ENCODE measurements around the gene C5orf63.

C5orf63 gene

DNA sequence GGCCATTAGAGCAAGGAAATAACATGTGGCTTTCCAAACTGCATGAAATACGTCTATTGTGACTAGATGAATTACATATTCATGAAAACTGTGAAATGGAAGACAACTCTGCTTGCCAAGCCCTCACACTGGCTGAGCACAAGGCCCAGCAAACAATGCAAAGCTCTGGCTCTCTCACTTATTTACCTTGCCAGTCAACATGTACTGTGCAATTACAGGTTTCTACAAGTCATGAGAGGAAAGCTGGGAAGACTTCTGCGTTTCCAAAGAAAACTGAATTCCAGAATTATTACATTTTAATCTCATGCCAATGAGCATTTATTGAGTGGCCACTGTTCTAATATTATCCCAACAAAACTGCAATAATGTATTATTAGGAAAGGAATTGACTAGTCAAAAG, 12.1 kb upstream of the C5orf63 start:
- no peaks in the 10 kb centered on the region for H4K20me1 ChIP-seq (ENCODE audit: control insufficient read depth, insufficient read depth, low read depth, low read length)
- no peaks in the 10 kb centered on the region for H3K27me3 ChIP-seq (ENCODE audit: control insufficient read depth, low read length)
- TF ChIP-seq EZH2phosphoT487 (IDR thresholded peaks at IDR 0.05; ENCODE audit: borderline replicate concordance, low read length) = no peak
- TF ChIP-seq, protein P1, sequence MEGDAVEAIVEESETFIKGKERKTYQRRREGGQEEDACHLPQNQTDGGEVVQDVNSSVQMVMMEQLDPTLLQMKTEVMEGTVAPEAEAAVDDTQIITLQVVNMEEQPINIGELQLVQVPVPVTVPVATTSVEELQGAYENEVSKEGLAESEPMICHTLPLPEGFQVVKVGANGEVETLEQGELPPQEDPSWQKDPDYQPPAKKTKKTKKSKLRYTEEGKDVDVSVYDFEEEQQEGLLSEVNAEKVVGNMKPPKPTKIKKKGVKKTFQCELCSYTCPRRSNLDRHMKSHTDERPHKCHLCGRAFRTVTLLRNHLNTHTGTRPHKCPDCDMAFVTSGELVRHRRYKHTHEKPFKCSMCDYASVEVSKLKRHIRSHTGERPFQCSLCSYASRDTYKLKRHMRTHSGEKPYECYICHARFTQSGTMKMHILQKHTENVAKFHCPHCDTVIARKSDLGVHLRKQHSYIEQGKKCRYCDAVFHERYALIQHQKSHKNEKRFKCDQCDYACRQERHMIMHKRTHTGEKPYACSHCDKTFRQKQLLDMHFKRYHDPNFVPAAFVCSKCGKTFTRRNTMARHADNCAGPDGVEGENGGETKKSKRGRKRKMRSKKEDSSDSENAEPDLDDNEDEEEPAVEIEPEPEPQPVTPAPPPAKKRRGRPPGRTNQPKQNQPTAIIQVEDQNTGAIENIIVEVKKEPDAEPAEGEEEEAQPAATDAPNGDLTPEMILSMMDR (IDR thresholded peaks at IDR 0.05; ENCODE audit: low read depth, low read length, poor library complexity, severe bottlenecking) = no peak
- H3K4me3 ChIP-seq (ENCODE audit: low read length) = no peak overlapping the region
- no peak overlapping the region for H3K4me2 ChIP-seq (ENCODE audit: low read length)
- no peaks in the 10 kb centered on the region for H3K36me3 ChIP-seq (ENCODE audit: control insufficient read depth, low read length)
- no peaks in the 10 kb centered on the region for H3K9me3 ChIP-seq (ENCODE audit: control insufficient read depth, insufficient read depth, low read length)
- no peaks in the 10 kb centered on the region for H3F3A ChIP-seq (ENCODE audit: control insufficient read depth, insufficient read depth)
- H3K27ac ChIP-seq (ENCODE audit: low read depth, low read length) = no peak overlapping the region
- no peaks in the 10 kb centered on the region for H3K79me2 ChIP-seq (ENCODE audit: control insufficient read depth, low read length)
- H3K4me1 ChIP-seq (ENCODE audit: control insufficient read depth, low read length) = peaks cover 10% of the 10 kb centered on the region
- no peaks in the 10 kb centered on the region for H3K9me2 ChIP-seq (replicated peaks; ENCODE audit: control insufficient read depth, low read length)

GRCh38 chr5:127084656-127085055, 11.4 kb upstream of the C5orf63 start:
- Histone ChIP-seq H3K36me3 (ENCODE audit: control insufficient read depth, low read length) (no peaks in the 10 kb centered on the region), H4K20me1 (ENCODE audit: control insufficient read depth, insufficient read depth, low read depth, low read length) (no peaks in the 10 kb centered on the region), H3K27me3 (ENCODE audit: control insufficient read depth, low read length) (no peaks in the 10 kb centered on the region), H3K9me3 (ENCODE audit: control insufficient read depth, insufficient read depth, low read length) (no peaks in the 10 kb centered on the region), H3K79me2 (ENCODE audit: control insufficient read depth, low read length) (no peaks in the 10 kb centered on the region), H3K4me1 (ENCODE audit: control insufficient read depth, low read length) (peaks cover 10% of the 10 kb centered on the region), H3K4me3 (ENCODE audit: low read length) (no peak overlapping the region), H3K27ac (ENCODE audit: low read depth, low read length) (no peak overlapping the region), H3K4me2 (ENCODE audit: low read length) (no peak overlapping the region), H3F3A (ENCODE audit: control insufficient read depth, insufficient read depth) (no peaks in the 10 kb centered on the region), H3K9me2 (replicated peaks; ENCODE audit: control insufficient read depth, low read length) (no peaks in the 10 kb centered on the region)
- TF ChIP-seq, protein P1 (IDR thresholded peaks at IDR 0.05; ENCODE audit: low read depth, low read length, poor library complexity, severe bottlenecking) = peak; percentile 42
- no peak for TF ChIP-seq EZH2phosphoT487 (IDR thresholded peaks at IDR 0.05; ENCODE audit: borderline replicate concordance, low read length)

DNA sequence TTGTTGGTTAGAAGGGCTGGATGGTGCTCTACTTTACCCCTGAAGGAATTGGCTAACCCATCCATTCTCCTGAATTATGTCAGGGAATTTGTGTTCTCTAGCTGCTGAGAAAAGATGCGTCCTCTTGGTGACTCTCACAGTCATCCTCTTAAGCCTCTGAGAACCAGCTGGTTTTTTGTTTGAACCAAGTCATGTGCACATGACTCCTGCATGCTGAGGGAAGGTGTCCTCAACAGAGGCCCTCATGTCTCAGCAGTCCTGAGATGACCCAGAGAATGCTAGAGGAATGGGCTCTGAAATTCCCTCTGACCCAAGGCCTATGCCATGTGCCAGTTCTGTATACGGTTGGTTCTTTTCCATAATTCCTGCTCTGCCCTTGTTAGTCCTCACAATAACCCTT, 10.4 kb upstream of the C5orf63 start:
- Histone ChIP-seq H3K4me1 (ENCODE audit: control insufficient read depth, low read length) (peaks cover 2% of the 10 kb centered on the region; the same call in 1 of the 2 replicates), H3K9me3 (ENCODE audit: control insufficient read depth, insufficient read depth, low read length) (no peaks in the 10 kb centered on the region)
- TF ChIP-seq EZH2phosphoT487 (IDR thresholded peaks at IDR 0.05; ENCODE audit: borderline replicate concordance, low read length) = no peak
- TF ChIP-seq, protein P1 (IDR thresholded peaks at IDR 0.05; ENCODE audit: low read depth, low read length, poor library complexity, severe bottlenecking) = no peak

More for the DNA sequence above, 10.4 kb upstream of the C5orf63 start:
- Histone ChIP-seq H4K20me1 (ENCODE audit: control insufficient read depth, insufficient read depth, low read depth, low read length) (no peaks in the 10 kb centered on the region), H3K27ac (ENCODE audit: low read depth, low read length) (no peak overlapping the region), H3K79me2 (ENCODE audit: control insufficient read depth, low read length) (no peaks in the 10 kb centered on the region), H3K36me3 (ENCODE audit: control insufficient read depth, low read length) (no peaks in the 10 kb centered on the region), H3K27me3 (ENCODE audit: control insufficient read depth, low read length) (no peaks in the 10 kb centered on the region), H3F3A (ENCODE audit: control insufficient read depth, insufficient read depth) (no peaks in the 10 kb centered on the region), H3K4me3 (ENCODE audit: low read length) (no peak overlapping the region), H3K9me2 (replicated peaks; ENCODE audit: control insufficient read depth, low read length) (no peaks in the 10 kb centered on the region), H3K4me2 (ENCODE audit: low read length) (no peak overlapping the region)
